Hypothalamus (tissue), 51 donors: Measurements from ENCODE around the gene MGAT5B.
"Not testable (repeated sequence)": the region's sequence is repeated elsewhere in the genome, so short reads cannot be mapped to it uniquely, and the experiment has no call there.

Source experiments
- DNase-seq, 51 donors: peaks; one replicate each; lab custom pipeline; 2025; lab: John Stamatoyannopoulos, UW

MGAT5B gene

DNA sequence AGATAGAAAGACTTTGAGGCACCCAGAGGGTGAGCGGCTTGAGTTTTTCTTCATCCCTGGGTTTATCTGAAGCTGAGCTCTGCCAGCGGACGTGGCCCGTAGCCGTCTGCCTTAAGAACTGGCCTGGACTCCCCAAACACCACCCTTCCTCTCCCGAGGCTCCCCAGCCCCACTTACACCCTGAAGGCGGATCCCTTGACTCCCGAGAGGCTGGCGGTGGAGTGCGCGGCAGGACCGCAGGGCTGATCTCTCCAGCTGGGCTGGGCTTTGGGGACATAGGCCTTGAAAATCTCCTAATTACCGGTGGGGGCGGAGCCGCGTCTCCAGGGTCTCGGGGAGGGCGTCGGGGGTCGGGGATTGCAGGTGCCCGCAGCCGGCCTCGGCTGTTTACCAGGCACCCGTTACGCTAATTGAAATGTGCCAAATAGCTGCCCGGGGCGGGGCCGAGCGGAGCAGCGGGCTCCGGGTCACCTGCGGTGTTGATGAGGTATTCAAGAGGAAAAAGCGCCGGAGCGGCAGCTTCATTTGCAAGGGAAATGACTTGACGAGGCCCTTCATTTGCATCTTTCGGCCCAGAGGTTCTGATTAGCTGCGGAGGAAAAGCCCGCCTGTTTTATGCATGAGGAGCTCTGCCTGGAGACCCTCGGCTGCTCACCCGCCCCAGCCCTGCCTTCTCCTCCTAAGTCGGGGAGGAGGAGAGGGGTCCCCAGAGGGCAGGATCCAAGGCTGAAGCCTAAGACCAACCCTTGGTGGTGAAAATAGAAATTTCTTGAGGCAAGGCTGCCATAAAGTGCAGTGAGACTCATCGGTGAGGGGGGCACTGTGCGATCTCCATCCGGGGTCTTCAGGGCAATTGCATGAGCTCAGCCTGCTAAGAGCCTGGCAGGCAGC is 100.7 kb downstream of the MGAT5B start:
- DNase-seq: peak in 8 of 51 donors; percentile 4 to 52 (median 21)

DNA sequence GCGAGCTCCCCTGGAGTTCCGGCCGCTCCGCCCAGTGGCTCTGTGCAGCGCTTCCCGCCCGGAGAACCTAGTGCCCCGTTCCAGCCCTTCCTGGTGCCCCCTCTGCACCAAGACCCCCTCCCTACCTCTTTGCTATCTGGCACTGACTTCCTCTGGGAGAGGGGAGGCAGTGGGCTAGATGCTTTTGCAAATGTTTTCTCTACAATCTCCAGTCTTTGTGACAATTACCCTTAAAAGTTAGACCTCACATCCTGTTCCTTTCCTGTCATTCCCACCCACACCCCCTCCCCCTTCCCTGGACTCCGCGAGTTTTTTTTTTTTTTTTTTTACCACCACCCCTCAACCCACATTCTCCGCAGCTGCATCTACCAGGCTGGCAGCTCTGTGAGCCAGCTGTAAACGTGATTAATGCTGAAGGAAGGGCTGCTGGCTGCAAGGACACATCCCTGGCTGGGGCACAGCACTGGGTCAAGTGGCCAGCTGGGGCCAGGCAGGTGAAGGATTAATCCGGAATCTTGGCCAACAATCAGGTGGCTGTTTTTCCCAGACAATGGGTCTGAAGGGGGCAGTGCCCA is 101.5 kb downstream of the MGAT5B start:
- DNase-seq: peak in 3 of 51 donors; percentile 12 to 32 (median 17)

DNA sequence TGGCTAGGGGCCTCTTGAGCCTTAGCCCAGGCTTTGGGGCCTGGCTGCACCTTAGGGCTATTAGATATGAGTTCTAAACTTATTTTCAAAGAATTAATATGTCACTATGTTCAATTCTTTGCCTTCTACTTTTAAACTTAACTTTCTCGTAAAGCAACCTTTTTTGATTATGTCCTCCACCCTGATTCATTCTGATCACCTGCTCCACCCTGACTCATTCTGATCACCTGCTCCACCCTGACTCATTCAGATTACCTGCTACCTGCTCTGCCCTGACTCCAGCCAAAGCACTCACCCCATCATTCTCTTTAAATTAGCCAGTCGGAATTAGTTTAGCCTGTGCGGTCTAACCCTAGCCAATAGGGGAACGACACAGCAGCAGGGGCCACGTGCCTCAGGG is 102.0 kb downstream of the MGAT5B start:
- DNase-seq: not testable (repeated sequence)

DNA sequence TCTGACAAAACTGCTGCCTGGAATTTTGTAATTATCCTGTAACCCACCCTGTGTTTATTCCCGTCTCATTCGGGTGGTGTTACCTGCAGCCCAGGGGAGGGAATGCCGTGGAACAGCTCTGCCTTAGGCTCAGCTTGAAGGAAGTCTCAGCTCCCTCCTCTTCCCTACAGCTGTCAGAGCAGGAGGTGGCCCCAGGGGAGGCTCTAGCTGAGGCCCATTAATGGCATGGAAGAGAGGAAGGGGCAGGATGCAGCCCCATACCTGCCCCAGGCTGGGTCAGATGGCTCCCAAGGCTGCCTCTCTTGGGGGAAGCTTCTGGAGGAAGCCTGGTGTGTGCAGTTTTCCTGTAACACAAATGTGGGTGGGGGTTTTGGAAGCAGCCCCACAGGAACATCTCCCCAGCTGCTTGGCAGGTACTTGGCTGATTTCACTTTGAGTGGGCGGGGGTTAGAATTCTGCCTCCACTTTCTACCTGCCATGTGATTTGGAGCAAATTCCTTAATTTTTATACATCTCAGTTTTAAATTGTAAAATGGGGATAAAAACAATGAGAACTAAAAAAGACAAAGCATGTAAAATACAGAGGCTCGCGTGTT is 103.9 kb downstream of the MGAT5B start:
- DNase-seq: peak in 1 of 51 donors; percentile 33

DNA sequence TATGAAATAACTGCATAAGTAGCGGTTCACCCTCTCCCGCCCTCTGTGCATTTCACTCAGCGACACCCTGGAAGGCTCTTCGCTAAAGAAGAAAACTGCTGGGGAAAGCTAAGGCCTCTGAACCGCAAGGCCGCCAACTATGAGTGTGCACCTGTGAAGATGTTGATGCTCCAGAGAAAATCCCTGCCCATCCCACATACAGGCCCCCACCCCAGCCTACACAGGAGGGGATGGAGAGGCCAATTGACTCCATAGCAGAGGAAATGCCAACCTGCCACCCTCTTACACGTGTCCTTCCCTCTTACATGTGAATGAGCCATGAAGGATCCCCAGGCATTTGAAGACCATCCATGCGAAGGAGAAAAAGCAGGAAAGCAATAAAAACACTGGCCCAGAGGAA is 104.8 kb downstream of the MGAT5B start:
- DNase-seq: no peak

DNA sequence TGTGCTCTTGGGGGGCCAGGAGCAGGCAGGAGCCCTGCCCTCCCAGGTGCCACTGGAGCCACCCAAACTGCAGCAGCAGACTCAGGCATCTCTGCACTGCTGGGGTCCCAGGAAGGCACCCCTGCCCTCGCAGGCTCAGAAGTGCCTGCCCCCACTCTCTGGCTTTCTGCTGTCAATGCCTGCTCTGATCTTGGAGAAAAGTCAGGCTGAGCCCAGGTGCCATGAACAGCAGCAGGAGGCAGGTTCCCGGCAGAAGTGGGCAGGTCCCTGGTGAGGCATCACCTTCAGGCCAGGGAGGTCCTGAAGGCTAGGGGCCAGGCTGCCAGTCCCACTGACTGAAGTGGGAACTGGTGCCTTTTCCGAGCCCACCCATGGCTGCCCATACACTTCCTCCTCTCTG is 106.5 kb downstream of the MGAT5B start:
- DNase-seq: no peak

DNA sequence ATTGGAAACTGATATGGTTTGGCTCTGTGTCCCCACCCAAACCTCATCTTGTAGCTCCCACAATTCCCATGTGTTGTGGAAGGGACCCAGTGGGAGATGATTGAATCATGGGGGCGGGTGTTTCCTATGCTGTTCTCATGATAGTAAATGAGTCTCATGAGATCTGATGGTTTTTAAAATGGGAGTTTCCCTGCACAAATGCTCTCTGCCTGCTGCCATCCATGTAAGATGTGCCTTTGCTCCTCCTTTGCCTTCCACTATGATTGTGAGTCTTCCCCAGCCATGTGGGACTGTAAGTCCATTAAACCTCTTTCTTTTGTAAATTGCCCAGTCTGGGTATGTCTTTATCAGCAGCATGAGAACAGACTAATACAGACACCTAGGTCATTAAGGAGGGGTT is 109.8 kb downstream of the MGAT5B start:
- DNase-seq: not testable (repeated sequence)

DNA sequence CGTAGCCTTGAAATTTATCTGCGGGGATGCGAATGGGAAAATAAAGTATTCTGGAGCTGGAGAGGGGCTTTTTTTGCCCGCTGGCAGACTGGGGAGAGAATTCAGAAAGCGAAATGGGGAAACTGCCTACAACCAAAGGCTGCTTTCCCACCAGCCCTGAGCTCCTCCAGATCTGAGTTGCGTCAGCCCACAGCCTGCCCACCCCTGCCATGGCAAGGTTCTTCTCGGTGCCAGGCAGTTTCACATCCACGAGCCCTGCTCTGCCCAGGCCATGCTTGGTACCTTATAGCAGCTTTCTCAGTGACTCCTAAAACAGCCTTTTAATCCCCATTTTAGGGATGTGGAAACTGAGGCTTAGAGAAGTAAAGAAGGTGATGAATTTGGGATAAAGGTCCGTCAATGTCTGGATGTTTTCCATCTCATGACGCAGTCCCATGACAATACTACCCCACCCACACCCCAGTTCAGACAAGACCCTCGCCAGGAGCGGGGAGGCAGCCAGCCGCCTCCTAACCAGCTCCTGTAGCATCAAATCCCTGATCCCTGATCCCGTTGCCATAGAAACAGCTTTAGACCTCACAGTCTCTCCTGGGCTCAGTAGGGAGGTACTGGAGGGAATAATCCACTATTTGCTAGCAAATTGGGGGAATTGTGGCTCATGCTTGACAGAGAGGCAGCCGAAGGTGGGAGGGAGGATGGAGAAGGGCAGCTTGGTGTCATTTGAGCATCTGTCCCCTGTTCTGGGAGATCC is 113.5 kb downstream of the MGAT5B start:
- DNase-seq: peak in 3 of 51 donors; percentile 6 to 22 (median 16)

DNA sequence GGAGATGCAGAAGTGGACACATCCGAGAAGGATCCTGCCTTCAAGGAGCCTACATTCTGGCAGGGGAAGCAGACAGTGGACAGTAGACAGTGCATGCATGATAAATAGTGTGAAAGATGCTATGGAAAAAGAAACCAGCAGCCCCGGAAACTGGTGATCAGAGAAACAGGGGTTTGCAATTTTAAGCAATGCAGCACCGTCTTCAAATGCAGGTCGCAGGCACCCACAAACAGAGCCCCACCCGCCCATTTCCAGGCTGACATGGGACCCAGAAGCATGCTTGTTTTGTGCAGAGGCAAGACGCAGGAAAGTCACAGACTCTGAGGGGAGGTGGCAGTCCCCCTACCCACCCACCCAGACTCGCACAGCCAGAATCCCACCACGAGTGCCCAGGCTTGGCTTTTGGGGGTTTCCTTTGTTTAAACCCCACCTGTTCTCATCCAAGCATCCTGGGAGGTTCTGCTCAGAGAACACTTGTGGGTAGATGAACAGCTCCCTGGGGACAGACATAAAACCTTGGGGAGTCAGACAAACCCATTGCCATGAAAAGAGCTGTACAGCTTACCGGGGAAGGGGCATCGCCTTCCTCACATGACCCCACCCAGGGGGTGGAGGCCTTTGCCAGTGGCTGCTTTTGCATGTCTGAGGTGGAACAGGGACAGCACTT is 114.3 kb downstream of the MGAT5B start:
- DNase-seq: no peak

DNA sequence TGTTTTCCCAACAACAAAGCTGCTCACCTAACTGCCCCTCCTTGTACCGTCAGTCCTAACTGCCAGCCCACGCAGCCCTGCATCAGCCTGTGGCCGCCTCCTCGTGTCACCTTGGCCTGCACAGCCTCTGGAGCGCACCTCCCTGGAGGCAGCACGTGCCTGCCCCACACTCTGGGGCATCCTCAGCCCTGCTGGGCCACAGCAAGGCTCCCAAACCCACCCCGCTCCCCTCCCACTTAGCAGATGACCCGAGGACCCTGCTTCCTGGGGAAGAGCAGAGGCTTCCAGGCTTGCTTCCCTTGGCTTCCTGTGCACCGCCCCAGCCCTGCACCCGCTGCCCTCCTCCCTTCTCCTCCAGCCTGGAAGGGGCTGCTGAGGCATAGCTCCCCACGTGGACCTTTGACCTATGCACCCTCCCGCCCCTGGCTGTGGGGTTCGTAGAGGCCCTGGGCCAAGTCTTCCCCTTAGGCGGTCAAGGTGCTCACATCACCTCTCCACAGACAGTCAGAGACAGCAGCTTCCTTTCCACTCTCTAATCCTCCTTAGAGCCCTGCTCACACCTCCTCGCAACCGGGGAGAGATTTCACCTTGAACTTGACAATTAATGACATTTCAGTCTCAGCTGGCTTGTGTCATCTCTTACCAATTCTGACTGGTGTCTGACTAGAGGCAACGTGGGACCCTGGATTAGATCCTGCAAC is 115.0 kb downstream of the MGAT5B start:
- no peak for DNase-seq

DNA sequence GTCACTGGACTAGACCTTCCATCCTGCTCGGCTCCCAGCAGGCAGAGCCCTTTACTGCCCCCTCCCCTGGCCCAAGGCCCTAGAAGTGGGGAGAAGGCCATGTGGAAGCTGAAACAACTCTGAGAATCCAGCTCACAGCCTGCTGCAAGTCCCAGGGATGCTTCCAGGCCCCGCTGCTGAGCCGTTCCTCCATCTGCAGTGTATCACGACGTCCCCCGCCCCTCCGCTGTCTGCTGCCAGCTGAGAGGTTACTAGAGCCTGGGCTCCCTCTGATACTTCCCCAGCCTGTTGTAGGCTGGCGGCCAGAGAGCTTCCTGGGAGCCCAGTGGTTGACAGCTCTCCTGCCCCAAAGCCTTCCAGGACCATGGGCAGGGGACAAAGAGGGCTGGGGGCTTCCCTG is 118.2 kb downstream of the MGAT5B start:
- DNase-seq: no peak

DNA sequence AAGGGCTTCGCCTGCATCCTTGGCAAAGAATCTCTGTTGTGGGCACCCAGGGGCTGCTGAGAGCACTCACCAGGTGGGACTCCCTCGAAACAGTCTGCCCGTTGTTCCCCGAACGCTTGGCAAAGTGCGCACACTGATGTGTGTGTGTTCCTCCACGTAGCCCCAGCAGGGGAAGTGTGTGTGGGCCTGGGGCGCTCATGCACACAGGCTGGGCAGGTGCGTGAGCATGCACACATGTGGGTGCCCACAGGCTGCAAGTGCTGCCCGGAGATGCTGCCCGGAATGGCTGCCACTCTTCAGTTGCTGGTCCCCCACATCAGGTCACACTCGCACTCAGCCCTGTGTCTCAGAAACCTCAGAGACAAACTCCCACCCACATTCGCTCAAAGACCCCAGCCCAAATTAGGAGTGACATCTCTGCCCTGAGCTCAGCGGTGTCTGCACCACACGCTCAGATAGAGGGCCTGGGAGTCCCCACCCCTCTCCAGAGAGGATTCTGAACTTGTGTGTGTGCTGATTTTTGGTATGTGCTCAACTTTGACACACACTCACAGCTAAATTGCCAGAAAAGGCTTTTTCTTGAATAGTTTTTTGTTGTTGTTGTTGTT is 119.4 kb downstream of the MGAT5B start:
- no peak for DNase-seq

DNA sequence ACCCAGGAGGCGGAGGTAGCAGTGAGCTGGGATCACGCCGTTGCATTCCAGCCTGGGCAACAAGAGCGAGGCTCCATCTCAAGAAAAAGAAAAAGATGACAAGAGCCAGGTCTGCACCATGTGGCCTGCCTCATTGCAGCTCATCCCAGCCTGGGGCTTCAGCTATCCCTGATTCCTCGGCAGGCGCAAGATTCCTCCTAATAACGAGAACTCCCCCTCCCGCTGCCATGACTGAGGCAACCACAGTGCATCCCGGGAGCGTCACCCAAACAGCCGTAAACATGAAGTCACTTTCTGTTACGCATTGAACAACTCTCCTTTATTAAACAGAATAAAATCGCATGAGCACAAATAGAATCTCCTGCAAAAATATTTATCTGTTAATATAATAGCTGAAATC is 120.6 kb downstream of the MGAT5B start:
- no peak for DNase-seq

DNA sequence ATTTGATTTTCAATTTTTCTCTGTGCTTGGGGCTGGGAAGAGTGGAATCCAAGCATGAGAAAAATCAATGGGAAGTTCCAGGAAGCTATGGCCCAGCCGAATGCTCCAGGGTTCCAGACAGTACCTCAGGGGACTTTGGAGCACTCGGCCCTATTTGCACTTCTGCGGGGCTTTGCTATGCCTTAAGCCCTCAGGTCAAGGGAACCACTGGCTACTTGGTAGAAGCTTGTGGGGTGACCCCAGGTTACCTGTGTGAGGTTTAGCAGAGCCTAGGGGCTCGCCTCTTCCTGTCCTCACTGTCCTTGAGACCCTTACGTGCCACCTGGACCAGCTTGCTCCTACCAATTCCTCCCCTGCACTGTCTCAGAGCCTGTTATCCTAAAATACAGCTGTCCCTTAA is 121.3 kb downstream of the MGAT5B start:
- DNase-seq: no peak

DNA sequence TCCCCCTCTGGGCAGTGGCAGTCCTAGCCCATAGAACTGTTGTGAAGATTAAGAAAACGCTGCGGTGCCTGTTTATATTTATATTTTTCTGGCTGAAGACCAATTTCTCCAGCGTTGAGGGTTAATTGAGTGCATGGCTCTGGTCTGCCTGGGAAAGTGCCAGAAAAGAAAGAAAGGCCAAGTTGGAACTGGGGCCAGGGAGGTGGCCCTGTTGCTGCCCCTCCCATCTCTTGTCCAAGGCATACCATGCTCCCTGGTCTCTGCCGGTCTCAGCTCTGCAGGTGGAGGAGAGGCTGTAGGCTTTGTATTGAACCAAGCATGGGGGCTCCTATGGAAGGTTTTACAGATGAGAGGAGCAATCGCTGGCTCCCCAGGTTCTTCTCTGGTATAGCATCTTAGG is 124.7 kb downstream of the MGAT5B start:
- no peak for DNase-seq

DNA sequence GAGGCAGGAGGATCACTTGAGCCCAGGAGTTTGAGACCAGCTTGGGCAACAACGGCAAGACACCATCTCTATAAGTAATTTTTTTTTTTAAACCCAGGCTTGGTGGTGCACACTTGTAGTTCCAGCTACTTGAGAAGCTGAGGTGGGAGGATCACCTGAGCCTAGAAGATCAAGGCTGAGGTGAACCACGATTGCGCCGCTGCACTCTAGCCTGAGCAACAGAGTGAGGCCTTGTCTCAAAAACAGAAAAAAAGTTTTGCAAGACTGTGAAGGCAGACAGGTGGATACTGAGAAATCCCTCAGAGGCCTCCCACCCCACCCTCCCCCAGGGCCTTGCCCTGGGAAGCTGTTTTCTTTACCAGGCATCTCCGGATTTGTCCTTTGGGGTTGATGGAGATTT is 125.4 kb downstream of the MGAT5B start:
- no peak for DNase-seq

DNA sequence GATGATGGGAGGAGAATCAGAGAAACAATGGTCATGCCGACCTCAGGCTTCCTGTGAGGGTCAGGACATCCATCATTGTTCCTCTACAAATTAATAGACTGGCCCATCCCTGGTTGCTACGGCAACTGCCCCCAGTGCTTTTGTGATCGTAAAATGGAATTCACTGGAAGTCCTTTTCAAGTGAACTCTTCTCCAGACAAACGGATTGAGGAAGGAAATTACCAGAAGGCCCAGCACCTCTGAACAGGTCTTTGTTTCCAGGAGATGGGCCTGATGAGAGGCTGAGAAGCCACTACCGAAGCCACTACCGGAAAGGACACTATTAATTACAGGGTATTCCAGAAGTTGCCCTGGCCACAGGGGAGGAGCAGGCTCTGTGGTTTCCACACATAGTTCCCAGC is 126.0 kb downstream of the MGAT5B start:
- peak in 3 of 51 donors; percentile 3 to 15 (median 10) for DNase-seq

DNA sequence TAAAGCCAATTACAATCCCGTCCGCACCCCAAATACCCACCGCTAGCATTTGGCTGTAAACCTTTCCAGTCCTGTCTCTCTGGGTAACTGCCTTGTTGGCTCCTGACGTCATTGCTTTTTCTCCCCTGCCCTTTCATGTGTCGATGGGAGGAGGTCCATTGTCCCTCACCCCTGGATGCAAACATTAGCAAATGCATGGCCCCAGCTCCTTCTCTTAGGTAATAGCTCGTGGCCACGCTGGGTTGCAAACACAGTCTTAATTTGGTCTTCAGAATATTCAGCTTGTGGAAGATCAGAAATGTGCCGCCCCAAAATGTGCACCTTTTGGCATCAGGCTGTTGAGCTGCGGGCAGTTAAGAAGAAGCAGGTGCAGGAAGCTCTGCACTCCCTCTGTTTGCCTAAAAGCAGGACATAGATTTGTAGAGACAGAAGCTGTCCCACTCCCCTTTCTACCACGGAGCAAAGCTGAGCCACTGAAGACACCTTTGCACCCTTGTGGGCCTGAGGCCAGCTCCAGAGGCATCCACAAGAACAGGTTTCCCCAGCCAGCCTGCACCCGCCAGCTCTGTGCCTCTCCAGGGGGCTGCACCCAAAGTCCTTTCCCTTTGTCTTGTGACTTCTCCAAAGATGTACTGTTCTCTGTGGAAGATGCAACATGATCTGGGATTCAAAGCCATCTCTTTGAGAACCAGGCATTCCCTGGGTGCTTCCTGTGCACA is 127.3 kb downstream of the MGAT5B start:
- DNase-seq: no peak
